A549 (cell line): ENCODE data around the gene SPDYC. TPM values are rescaled to one million over a fixed set of nuclear protein-coding genes. Genes with fewer than 3 reads are reported as not detected.

ENCODE experiments used
- ATAC-seq, 2 experiments: fragments of 200-7000 bp in 1 of 2; fragments of >200 bp in 1 of 2; cut with Nextera tagmentation in 1 of 2; cut with Tn5 transposase in 1 of 2; 3 replicates each; pipeline versions ENCODE4 v1.8.0 to v1.9.1; 2018 to 2020; ENCODE audit warnings: mild to moderate bottlenecking in 1 of 2, moderate library complexity in 1 of 2
- CTCF ChIA-PET: fragments of 300-600 bp; sonication (Branson Sonifier 250); formaldehyde crosslinking; extraction: SDS; loops from one replicate; lab custom pipeline; 2021; ENCODE audit warnings: antibody characterized with exemption, inconsistent platforms; lab: Yijun Ruan, JAX
- POLR2A ChIA-PET: fragments of 350-600 bp; formaldehyde crosslinking; extraction: SDS; loops from one replicate; lab custom pipeline; 2021; ENCODE audit warnings: antibody characterized with exemption, inconsistent platforms; lab: Yijun Ruan, JAX
- DNase-seq, 2 experiments: peaks; one replicate each; pipeline versions ENCODE4 v3.0.0 to v3.0.0-alpha.2; 2011 to 2016; ENCODE audit warnings: low read depth in 1 of 2, low spot score in 1 of 2
- FAIRE-seq: peaks from 2 replicates; lab custom pipeline; 2011; peaks lifted over from hg19 to GRCh38; lab: Jason Lieb, UNC
- H3K27ac ChIP-seq, 2 experiments: fragments of >200 bp; sonication (Bioruptor Twin); formaldehyde crosslinking; 3 replicates each; pipeline ENCODE4 v1.5.1; 2016 to 2017
- H3K4me1 ChIP-seq: fragments of >200 bp; sonication (Bioruptor Twin); formaldehyde crosslinking; 3 replicates; pipeline ENCODE4 v1.6.1; 2016
- H3K4me2 ChIP-seq: fragments of >200 bp; sonication (Bioruptor Twin); formaldehyde crosslinking; 3 replicates; pipeline ENCODE4 v1.6.1; 2016
- H3K4me3 ChIP-seq: fragments of >200 bp; sonication (Bioruptor Twin); formaldehyde crosslinking; 3 replicates; pipeline ENCODE4 v1.5.1; 2016
- H3K9me3 ChIP-seq: fragments of >200 bp; sonication (Bioruptor Twin); formaldehyde crosslinking; 3 replicates; pipeline ENCODE4 v1.6.1; 2016
- BCL3 ChIP-seq: fragments of >200 bp; sonication (Bioruptor Twin); formaldehyde crosslinking; IDR thresholded peaks from 3 replicates; pipeline ENCODE4 v1.6.1; 2016
- BHLHE40 ChIP-seq: IDR thresholded peaks from 2 replicates; pipeline ENCODE4 v1.6.1; 2012; ENCODE audit warnings: low read depth, low read length, inconsistent platforms
- CBX8 ChIP-seq: fragments of 200-600 bp; sonication (generic); IDR thresholded peaks from 2 replicates; pipeline ENCODE4 v1.6.1; 2016
- CHD2 ChIP-seq: fragments of 150-350 bp; IDR thresholded peaks from 2 replicates; pipeline ENCODE4 v1.6.1; 2014; ENCODE audit warnings: low read length; ENCODE audit not compliant: partially characterized antibody
- CHD4 ChIP-seq: fragments of 200-600 bp; sonication (generic); IDR thresholded peaks from 2 replicates; pipeline ENCODE4 v1.6.1; 2016; ENCODE audit warnings: antibody characterized with exemption, mild to moderate bottlenecking, borderline replicate concordance
- EHF ChIP-seq: fragments of 250-450 bp; sonication (Bioruptor Pico); IDR thresholded peaks from 2 replicates; pipeline ENCODE4 v1.5.0; 2020; ENCODE audit warnings: mild to moderate bottlenecking
- EHMT2 ChIP-seq: fragments of 200-600 bp; sonication (generic); IDR thresholded peaks from 2 replicates; pipeline ENCODE4 v1.6.1; 2016; ENCODE audit warnings: antibody characterized with exemption, low read depth, mild to moderate bottlenecking, moderate library complexity
- HDAC2 ChIP-seq: fragments of 200-600 bp; sonication (generic); IDR thresholded peaks from 2 replicates; pipeline ENCODE4 v1.6.1; 2016
- HES2 ChIP-seq: fragments of >200 bp; sonication (Bioruptor Twin); formaldehyde crosslinking; IDR thresholded peaks from 2 replicates; pipeline ENCODE4 v1.6.1; 2016
- HEYL ChIP-seq: fragments of 250-450 bp; sonication (Bioruptor Pico); IDR thresholded peaks from 2 replicates; pipeline ENCODE4 v1.8.0; 2021; ENCODE audit warnings: mild to moderate bottlenecking, moderate library complexity
- HOXB5 ChIP-seq: fragments of 250-450 bp; sonication (Bioruptor Pico); IDR thresholded peaks from 2 replicates; pipeline ENCODE4 v1.5.0; 2020; ENCODE audit warnings: mild to moderate bottlenecking, moderate library complexity
- JUNB ChIP-seq: fragments of >200 bp; sonication (Bioruptor Twin); formaldehyde crosslinking; IDR thresholded peaks from 2 replicates; pipeline ENCODE4 v1.6.1; 2016
- NFE2L2 ChIP-seq: fragments of 150-350 bp; conservative IDR thresholded peaks from 2 replicates; pipeline ENCODE4 v1.6.1; 2014; ENCODE audit warnings: low read length
- POLR2A ChIP-seq: IDR thresholded peaks from 2 replicates; pipeline ENCODE4 v1.6.1; 2012; ENCODE audit warnings: mild to moderate bottlenecking, low read length
- RAD21 ChIP-seq, 2 experiments: fragments of >200 bp in 1 of 2; sonication (Bioruptor Twin) in 1 of 2; formaldehyde crosslinking in 1 of 2; IDR thresholded peaks in 1 of 2; conservative IDR thresholded peaks in 1 of 2; 2 replicates in 1 of 2; 3 replicates in 1 of 2; pipeline ENCODE4 v1.6.1; 2012 to 2018; ENCODE audit warnings: inconsistent platforms in 1 of 2
- RFX5 ChIP-seq: fragments of 450-650 bp; IDR thresholded peaks from 2 replicates; pipeline ENCODE4 v1.7.1; 2014; ENCODE audit warnings: antibody characterized with exemption, mild to moderate bottlenecking, moderate library complexity
- SMC3 ChIP-seq: fragments of >200 bp; sonication (Bioruptor Twin); formaldehyde crosslinking; IDR thresholded peaks from 3 replicates; pipeline ENCODE4 v1.6.1; 2018; ENCODE audit warnings: inconsistent platforms
- TP53 ChIP-seq: fragments of 250-450 bp; sonication (Bioruptor Pico); IDR thresholded peaks from 2 replicates; pipeline ENCODE4 v1.5.0; 2021; ENCODE audit warnings: mild to moderate bottlenecking, moderate library complexity
- USF2 ChIP-seq: fragments of 450-650 bp; IDR thresholded peaks from 2 replicates; pipeline ENCODE4 v1.6.1; 2014; ENCODE audit warnings: antibody characterized with exemption
- ZFP36 ChIP-seq: fragments of 450-650 bp; IDR thresholded peaks from 2 replicates; pipeline ENCODE4 v1.6.1; 2014; ENCODE audit warnings: borderline replicate concordance; ENCODE audit not compliant: partially characterized antibody
- WGBS: methylation state at CpG from one replicate; pipeline ENCODE4 v1.1.6; 2017; ENCODE audit errors: missing lambda C conversion rate; 5-methylcytosine and 5-hydroxymethylcytosine counted together
- polyA plus RNA-seq, 4 experiments: library from polyadenylated mRNA; depleted of rRNA in 3 of 4; stranded (reverse); fragments of >200 nt; fragmentation: RNase III in 1 of 4; extraction: RNeasy Plus Mini Kit Qiagen cat#74134 plus additional on column Dnase treatment in 1 of 4; gene quantifications; 2 replicates in 3 of 4; 3 replicates in 1 of 4; pipeline ENCODE4 v1.2.3, GENCODE V29; 2011 to 2017
- TF ChIP-seq, protein P1 (sequence below): fragments of 250-450 bp; sonication (Bioruptor Pico); IDR thresholded peaks from 2 replicates; pipeline ENCODE4 v1.5.0; 2020; ENCODE audit warnings: low read depth, mild to moderate bottlenecking, moderate library complexity

SPDYC gene
- polyA plus RNA-seq, 2 of the 4 experiments (the other 2 are of a cell fraction) = not detected

DNA sequence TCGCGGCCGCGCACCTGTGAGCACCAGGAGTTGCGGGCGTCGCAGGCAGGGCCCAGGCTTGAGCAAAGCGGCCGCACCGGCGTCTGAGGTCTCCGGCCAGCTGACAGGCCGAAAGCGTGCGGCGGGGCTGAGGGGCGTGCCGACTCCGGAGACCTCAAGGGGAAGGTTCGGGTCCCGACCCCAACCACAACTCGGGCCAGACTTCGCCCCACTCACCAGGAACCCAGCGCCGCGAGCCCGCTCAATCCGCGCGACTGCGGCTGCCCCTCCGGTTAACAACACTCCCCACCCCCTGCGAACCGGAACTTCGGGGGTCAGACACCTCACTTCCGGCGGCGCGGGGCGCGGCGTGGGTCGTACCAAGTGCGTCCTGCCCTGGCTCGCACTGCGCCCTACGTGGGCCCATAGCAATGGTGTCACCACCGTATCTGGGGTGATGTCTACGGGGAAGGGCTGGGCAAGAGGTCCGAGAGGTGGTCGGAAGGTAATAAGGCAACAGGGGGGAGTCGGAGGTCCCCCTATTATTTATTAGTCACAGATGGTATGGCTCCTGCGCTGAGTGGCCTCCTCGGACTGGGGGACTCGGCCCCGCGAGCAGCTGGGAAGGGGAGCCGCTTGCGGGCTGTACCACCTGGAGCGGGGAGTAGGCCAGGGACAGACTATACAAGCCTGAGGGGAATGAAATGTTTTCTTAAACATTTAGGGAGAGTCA, 35.6 kb upstream of the SPDYC start, which contains the start of gene SYVN1 (continued):
- peak; percentile 59; the same call in 1 of the 2 replicates for TF ChIP-seq BHLHE40
- no peak for TF ChIP-seq CHD4
- TF ChIP-seq CBX8 = no peak
- no peak for TF ChIP-seq CHD2

DNA sequence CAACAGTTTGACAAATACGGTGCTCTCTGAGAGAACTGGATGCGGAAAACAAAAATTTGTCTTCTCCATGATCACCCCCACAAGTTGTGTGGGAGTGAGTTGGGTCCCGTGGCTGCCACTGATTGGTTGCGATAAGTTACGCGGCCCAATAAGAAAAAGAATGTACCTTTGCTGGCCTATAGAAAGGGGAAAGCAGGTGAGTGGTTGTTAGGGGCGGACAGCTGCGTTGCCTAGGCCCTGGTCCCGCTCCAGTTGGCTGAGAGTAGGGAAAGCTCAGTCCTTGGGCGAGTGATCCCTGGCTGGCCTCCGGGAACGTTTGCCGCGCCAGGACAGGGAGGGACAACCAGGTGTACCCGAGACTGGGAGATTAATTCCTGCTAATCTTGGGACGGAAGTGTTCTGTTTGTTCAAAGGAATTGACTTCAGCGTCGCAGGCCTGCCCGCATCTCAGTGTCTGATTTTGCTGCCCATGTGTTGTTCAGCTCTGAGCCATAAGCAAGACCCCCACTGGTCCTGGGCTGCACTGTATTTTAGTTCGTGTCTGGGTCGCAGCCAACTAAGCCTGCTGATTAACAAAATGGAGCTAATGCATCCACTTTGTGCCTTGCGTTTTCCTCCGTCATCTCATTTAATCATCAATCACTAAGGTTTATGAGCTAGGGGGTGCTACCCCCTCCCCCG, 34.9 kb upstream of the SPDYC start:
- DNase-seq (peak; percentile 98 to 99), FAIRE-seq (peak; percentile 63), ATAC-seq (peak; percentile 90 to 93)
- Histone ChIP-seq H3K9me3 (no peaks in the 10 kb centered on the region), H3K4me1 (peaks cover 15% of the 10 kb centered on the region), H3K4me2 (peak overlapping the region; percentile 100), H3K4me3 (peak overlapping the region; percentile 89), H3K27ac (peak overlapping the region; percentile 96 to 98)
- TF ChIP-seq EHF (CRISPR knock-in tag) (0 out of 2 replicates have a peak, but pooled peaks have one; percentile 19), CBX8 (no peak), RAD21 (conservative IDR thresholded peaks at IDR 0.05 in 1 of 2, IDR thresholded peaks at IDR 0.05 in 1 of 2) (no peak), USF2 (no peak), EHMT2 (no peak), HEYL (CRISPR knock-in tag) (no peak), POLR2A (peak; percentile 88), SMC3 (no peak), HES2 (no peak), RFX5 (peak; percentile 92), HOXB5 (CRISPR knock-in tag) (0 out of 2 replicates have a peak, but pooled peaks have one; percentile 16), TP53 (CRISPR knock-in tag) (no peak), HDAC2 (no peak), NFE2L2 (no peak), ZFP36 (no peak), CHD2 (no peak), JUNB (no peak), BCL3 (0 out of 3 replicates have a peak, but pooled peaks have one; percentile 13)
- TF ChIP-seq, protein P1, sequence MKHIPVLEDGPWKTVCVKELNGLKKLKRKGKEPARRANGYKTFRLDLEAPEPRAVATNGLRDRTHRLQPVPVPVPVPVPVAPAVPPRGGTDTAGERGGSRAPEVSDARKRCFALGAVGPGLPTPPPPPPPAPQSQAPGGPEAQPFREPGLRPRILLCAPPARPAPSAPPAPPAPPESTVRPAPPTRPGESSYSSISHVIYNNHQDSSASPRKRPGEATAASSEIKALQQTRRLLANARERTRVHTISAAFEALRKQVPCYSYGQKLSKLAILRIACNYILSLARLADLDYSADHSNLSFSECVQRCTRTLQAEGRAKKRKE = no peak
- 7% methylated on average over 24 of the region's 24 CpGs for WGBS
- CTCF ChIA-PET = interaction anchor here (0.6 to 3.5 kb wide), 13 partner anchors 9 to 118 kb away, joined by 3 to 19 read pairs (median 3); partner anchors contain the start of gene ZNHIT2
- POLR2A ChIA-PET = interaction anchor here (0.8 to 3.0 kb wide), 15 partner anchors 9 to 198 kb away, joined by 3 to 37 read pairs (median 5); partner anchors contain the start of genes CAPN1, DPF2, FAU and MRPL49
